DMS79 (cell line): ENCODE measurements around the gene PRR23E.

Source experiments
- DNase-seq: peaks from one replicate; lab custom pipeline; 2025; lab: John Stamatoyannopoulos, UW

Gene PRR23E

GRCh38 chr3:127209155-127209839 is 16.4 kb downstream of the PRR23E start:
- DNase-seq = peak; percentile 69

GRCh38 chr3:127209840-127210653 is 17.1 kb downstream of the PRR23E start:
- no peak for DNase-seq

- DNase-seq = no peak
These were observed 17.7 kb downstream of the PRR23E start for GRCh38 chr3:127210654-127210943.

DNA sequence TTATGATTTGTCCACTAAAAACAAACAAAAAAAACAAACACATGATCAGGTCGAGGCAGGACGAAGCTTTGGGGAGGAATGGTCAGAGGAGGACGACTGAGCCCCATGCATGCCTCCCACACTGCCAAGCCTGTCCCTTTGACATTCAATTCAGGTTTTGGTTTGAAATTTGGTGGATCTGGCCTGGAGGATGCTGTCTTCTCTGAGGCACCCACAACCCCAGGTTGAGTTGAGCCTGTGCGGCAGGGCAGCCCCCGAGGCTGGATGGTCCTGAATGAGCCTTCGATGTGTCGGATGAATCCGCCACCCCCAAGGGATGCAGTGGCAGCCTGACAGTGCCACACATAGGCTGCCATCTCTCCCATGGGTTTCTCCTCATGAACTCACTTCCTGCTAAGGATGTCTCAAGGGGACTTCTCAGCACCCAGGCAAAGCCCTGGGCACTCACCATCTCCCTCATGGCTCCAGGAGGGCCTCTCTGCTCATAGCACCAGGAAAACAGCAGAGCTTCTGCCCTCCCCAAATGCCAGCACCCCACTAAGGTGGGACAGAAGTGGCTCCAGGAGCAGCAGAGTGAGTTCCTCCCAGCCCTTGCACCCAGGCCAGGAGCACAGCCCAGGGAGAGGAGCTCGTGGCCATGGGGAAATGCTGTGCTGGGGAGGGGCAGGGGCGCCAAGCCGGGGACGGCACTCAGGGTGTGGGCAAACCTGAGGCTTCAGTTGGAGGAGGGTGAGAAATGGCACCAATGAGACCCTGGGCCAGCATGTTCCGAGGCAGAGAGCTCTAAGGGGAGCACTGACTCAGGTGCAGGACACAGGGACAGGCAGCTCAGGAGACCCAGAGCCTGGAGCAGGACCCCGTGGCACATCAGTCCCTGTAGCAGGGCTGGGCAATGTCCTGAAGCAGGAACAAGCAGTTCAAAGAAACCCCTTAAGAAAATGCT is 18.5 kb downstream of the PRR23E start:
- no peak for DNase-seq

DNA sequence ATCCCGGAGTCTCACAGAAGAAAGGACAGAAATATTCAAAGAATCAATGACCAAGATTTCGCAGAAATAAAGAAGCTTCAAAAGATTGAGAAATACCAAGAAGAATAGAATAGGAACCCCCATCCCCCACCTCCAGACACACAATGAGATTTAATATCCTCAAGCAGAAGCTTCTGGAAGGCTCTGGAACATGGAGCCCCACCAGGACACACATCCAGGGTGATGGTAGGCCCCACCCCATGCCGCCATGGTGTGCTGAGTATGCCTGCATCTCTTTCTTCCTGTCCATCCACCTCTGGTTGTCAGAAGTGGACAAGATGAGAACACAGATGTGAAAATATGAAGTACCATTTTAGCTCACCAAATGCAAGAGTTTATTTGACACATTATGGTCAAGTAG is 19.3 kb downstream of the PRR23E start:
- DNase-seq = no peak

GRCh38 chr3:127212711-127213110 is 19.8 kb downstream of the PRR23E start:
- DNase-seq = no peak

GRCh38 chr3:127213381-127213918 is 20.5 kb downstream of the PRR23E start:
- DNase-seq = no peak

DNA sequence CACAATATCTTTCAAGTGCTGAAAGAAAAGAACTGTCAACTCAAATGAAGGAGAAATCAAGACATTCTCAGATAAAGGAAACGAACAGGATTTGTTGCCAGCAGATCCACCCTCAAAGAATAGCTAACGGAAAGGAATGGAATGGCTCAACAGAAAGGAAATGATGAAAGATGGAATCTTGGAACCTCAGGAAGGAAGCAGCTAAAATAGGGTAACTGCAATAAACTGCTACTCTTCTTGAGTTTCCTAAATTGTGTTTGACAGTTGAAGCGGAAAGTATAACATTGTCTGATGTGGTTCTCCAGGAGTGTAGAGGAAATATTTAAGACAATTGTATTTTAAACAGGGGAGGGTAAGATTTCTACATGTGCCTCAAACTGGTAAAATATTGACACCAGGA is 22.0 kb downstream of the PRR23E start:
- no peak for DNase-seq

GRCh38 chr3:127215714-127216414 is 22.9 kb downstream of the PRR23E start:
- no peak for DNase-seq

DNA sequence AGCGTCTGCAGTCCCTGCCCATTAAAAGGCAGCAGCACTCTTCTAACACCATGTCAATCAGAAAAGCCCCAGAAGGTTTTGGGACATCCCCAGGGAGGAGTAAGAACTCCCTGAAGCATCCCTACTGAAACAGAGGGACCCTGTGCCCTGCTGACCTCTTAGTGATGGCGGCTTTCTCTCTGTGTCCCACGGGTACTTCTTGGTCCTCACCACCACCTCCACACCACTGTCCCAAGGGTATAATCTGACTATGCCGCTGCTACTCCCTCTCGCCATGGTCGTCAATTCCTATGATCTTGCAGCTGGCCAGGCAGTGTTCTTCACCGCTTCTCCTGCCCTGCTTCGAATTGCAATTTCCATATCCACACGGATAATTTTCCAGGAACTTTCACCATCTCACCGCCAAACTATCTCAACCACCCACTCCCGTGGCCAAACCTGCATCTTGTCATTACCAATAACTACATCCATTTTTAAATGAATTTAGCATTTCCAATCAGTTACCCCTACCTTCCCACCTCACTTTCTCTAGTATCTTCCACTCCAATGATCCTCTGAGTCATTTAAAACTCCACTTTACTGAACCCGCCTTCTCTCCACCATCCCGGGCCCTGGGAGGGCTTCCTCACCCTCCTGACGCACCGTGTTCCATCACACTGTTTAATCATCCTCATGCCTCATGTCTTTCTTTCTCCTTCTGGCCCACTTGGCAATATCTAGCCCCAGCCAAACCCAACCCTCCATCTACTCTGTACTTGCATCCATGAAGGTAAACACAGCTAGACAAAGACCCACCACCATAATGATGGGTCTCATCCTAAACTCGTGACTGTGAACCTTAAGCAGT is 23.7 kb downstream of the PRR23E start:
- DNase-seq = no peak

DNA sequence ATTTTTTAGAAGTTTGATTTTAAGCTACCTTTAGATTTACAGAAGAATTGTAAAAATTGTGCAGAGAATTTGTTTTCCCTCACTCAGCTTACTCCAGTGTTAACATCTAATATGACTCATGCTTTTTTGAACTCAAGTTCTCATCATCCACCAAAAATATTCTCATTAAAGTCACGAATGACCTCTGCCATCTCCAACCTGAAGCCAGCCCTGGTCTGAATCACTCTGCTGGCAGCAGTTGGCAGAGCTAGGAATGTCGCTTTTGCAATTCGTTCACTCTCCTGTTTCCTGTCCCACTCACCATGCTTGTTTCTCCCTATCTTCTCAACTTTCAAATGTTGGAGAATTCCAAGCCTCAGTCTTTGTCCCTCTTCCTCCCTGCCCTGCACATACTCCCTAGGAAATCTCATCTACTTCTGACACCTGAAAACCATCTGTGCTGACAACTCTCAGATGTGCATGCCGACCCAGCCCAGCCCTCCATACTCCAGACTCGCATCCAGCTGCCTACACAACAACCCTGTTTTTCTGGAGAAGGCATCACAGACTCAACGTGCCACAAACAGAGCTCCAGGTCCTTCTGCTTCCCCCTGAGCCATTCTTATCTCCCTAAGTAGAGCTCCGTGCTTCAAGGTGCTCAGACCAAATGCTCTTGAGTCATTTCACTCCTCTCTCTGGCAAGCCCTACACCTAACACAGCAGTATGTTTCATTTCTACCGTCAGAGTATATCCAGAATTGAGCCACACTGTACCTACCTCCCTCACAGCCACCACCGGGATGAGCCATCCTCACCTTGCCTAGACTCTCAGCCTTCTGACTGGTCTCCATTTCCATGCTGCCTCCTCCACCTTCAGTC is 24.9 kb downstream of the PRR23E start:
- no peak for DNase-seq

- no peak for DNase-seq
These were observed 25.6 kb downstream of the PRR23E start for GRCh38 chr3:127218454-127218922.

DNA sequence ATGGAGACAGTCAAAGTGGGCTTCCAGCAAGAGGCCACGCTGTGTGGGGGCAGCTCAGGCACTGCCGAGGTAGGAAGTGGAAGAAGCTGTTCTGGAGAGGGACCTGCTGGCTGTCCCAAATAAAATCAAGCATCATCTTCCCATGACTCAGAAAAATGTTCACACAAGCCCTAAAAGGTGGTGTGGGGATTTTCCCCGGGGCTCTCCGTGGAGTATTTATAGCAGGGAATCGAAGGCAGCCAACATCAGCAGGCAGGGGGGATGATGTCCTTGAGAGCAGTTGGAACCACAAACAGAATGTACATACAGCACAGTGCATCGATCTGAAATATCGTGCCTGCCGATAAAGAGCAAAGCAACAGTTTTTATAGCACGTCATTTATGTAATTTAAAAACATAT is 27.6 kb downstream of the PRR23E start:
- no peak for DNase-seq

DNA sequence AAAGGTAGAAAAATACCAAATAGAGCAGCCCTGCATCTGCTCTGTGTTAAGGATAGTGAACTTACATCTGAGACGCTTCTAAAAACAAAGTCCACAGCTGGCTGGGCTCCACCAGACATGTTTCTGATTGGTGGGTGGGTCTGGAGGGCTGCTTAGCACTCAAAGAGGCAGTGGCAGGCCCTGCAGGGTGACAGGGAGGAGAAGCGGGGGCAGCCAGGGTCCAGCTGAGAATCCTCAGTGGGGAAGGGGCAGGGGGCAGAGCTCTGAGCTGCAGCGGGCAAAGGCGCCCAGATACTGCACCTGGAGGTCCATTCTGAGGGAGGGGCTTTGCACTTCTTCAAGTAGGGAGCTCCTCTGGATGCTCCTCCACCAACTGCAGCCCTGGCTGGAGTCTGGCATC is 28.1 kb downstream of the PRR23E start:
- DNase-seq = no peak

GRCh38 chr3:127221446-127222035 is 28.6 kb downstream of the PRR23E start:
- no peak for DNase-seq

GRCh38 chr3:127222163-127222562 is 29.2 kb downstream of the PRR23E start:
- DNase-seq = no peak

DNA sequence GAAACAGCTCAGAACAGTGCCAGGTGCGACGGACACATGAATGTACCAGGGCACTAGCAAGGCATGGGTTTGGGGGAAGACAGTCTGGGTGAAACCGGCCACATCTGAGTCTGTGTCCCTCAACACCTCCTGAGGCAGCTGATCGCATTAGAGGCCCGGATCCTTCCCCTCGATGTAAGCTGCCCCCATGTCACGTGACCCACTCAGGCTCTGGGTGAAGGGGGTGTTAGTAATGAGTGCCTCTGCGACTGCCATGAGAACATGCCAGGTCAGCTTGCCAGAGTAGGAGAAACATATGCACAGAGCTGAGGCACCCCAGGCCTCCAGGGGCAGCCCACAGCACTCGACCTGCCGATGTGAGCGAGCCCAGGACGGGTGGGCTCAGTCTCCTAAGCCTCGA is 29.7 kb downstream of the PRR23E start:
- DNase-seq = no peak

DNA sequence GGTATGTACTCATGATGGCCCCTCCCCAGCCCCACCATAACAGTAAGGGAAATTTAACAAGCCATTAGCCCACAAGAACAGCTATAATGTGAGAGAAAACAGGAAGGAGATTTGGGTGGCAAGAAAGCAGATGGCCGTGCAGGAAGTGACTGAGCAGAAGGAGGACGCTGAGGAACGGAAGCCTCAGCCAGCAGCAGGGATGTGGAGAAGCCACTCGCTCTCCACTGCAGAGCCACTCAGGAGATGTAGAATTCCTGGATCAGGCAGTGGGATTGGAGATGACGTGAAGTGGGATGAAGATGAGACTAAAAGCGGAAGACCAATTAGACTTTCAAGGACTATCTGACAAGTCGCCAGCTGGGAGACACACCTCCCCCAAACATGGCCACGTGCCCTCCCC is 31.2 kb downstream of the PRR23E start:
- no peak for DNase-seq

- DNase-seq = no peak
These were observed 33.5 kb downstream of the PRR23E start for GRCh38 chr3:127226457-127226856.
